NCI-H82 (cell line): ENCODE results near the gene CIDEA.

Experiments used
- DNase-seq: peaks from one replicate; lab custom pipeline; 2025; lab: John Stamatoyannopoulos, UW

Gene CIDEA

GRCh38 chr18:12318857-12319256 is 64.7 kb downstream of the CIDEA start:
- DNase-seq, result no peak

GRCh38 chr18:12321333-12321732 is 67.2 kb downstream of the CIDEA start:
- DNase-seq, result no peak

- DNase-seq, result no peak
These were observed 71.0 kb downstream of the CIDEA start for GRCh38 chr18:12324991-12325725.

- DNase-seq, result no peak
These were observed 71.6 kb downstream of the CIDEA start for GRCh38 chr18:12325726-12326245.

GRCh38 chr18:12326711-12327460 is 72.7 kb downstream of the CIDEA start:
- no peak for DNase-seq
